ENCODE measurements around the gene UBQLN4. TPM values are rescaled to one million over a fixed set of nuclear protein-coding genes. Genes with fewer than 3 reads are reported as not detected.

The UBQLN4 gene
- total and polyA plus RNA-seq, 2 donors (not counting 3 experiments of a cell fraction or from before 2014, with no cell fraction given), result 50.5 to 50.8 TPM

- peaks cover 6% of the 10 kb centered on the region for H3K4me1 ChIP-seq (ENCODE audit: control insufficient read depth, extremely low read depth, insufficient read depth, low read length)
- no peak overlapping the region for H3K4me2 ChIP-seq (ENCODE audit: insufficient read depth, low read length)
- ChIA-PET CTCF (interaction anchor here (1.7 to 4.1 kb wide), 5 partner anchors 13 to 127 kb away, joined by 8 to 92 read pairs (median 14); partner anchors contain the start of gene SSR2), POLR2A (interaction anchor here (0.5 kb wide), 1 partner anchor 26 kb away, joined by 4 read pairs; no protein-coding TSS in a partner anchor)
- FAIRE-seq (no peak), DNase-seq (ENCODE audit: low read depth, low spot score) (no peak)
- no peak overlapping the region for H3K9ac ChIP-seq (replicated peaks; ENCODE audit: extremely low read depth, insufficient read depth, low read length)
- no peaks in the 10 kb centered on the region for H3K9me3 ChIP-seq (replicated peaks; ENCODE audit: control insufficient read depth, insufficient read depth, low read length)
- BruUV-seq (replicated peaks), result no TSS peak
- no peaks in the 10 kb centered on the region for H3K79me2 ChIP-seq (ENCODE audit: control insufficient read depth, insufficient read depth, low read length)
- H4K20me1 ChIP-seq (replicated peaks; ENCODE audit: control insufficient read depth, extremely low read depth, insufficient read depth, low read length), result no peaks in the 10 kb centered on the region
- H3K27ac ChIP-seq (ENCODE audit: insufficient read depth, low read depth, low read length), result no peak overlapping the region
- dilution Hi-C loops (cut with MboI; ENCODE audit: extremely low pct_ligation_motif_present, low sequenced_read_pairs) (no loop called here), intact Hi-C loops (cut with micrococcal nuclease) (no loop called here)
- H2AFZ ChIP-seq (ENCODE audit: low read depth, low read length), result no peak overlapping the region
- H3K36me3 ChIP-seq (ENCODE audit: control insufficient read depth in 2 of 2, extremely low read depth in 1 of 2, insufficient read depth in 2 of 2, low read length in 2 of 2), result no peaks in the 10 kb centered on the region
- TF ChIP-seq MYC (IDR thresholded peaks at IDR 0.05; ENCODE audit: low read depth, low read length) (no peak), JUN (IDR thresholded peaks at IDR 0.05; ENCODE audit: borderline replicate concordance, insufficient read depth, insufficient read length, low read depth) (no peak), MAX (IDR thresholded peaks at IDR 0.05; ENCODE audit: insufficient read depth, insufficient read length) (no peak), POLR2A (IDR thresholded peaks at IDR 0.05; ENCODE audit: low read depth, low read length) (no peak), FOS (IDR thresholded peaks at IDR 0.05; ENCODE audit: borderline replicate concordance, insufficient read depth, low read length) (no peak), GATA2 (IDR thresholded peaks at IDR 0.05; ENCODE audit: insufficient read depth, insufficient read length, low read depth, low read length) (no peak), POLR2AphosphoS5 (IDR thresholded peaks at IDR 0.05; ENCODE audit: insufficient read depth, low read depth, low read length) (no peak), CTCF (IDR thresholded peaks at IDR 0.05; ENCODE audit: extremely low read depth in 1 of 2, insufficient read depth in 1 of 2, low read depth in 1 of 2, low read length in 2 of 2) (no peak), EZH2 (IDR thresholded peaks at IDR 0.05; ENCODE audit: borderline replicate concordance, low read depth, low read length, severe bottlenecking) (no peak)
- no peak overlapping the region for H3K4me3 ChIP-seq (replicated peaks in 1 of 3; ENCODE audit: insufficient read depth in 1 of 3, low read depth in 1 of 3, low read length in 3 of 3)
- no peaks in the 10 kb centered on the region for H3K27me3 ChIP-seq (ENCODE audit: control insufficient read depth in 2 of 2, insufficient read depth in 2 of 2, low read length in 2 of 2)
- H3K9me1 ChIP-seq (replicated peaks; ENCODE audit: control insufficient read depth, extremely low read depth, insufficient read depth, low read length), result no peaks in the 10 kb centered on the region
These were observed 11.6 kb upstream of the UBQLN4 start for GRCh38 chr1:156065212-156065611.

Measured in endothelial cell of umbilical vein (primary cell).